CD8-positive, alpha-beta memory T cell (primary cell): ENCODE measurements around the gene TBC1D9. TPM values are rescaled to one million over a fixed set of nuclear protein-coding genes. Genes with fewer than 3 reads are reported as not detected.
A peak's percentile ranks its signal among the peaks of the same experiment; 100 is the strongest.

Experiments
- CTCF ChIA-PET: fragments of 350-600 bp; sonication (Branson Sonifier 250); formaldehyde crosslinking; loops from one replicate; lab custom pipeline; 2021; ENCODE audit warnings: antibody characterized with exemption; lab: Charles Lee
- POLR2A ChIA-PET: fragments of 350-600 bp; sonication (Branson Sonifier 250); formaldehyde crosslinking; loops from one replicate; lab custom pipeline; 2021; ENCODE audit warnings: antibody characterized with exemption; lab: Charles Lee
- DNase-seq, 5 donors: peaks; one replicate each; pipeline versions ENCODE4 v3.0.0 to v3.0.0-alpha.2; 2020 to 2022; ENCODE audit warnings: mixed read lengths in 1 of 5
- H3K27ac ChIP-seq: one replicate; pipeline ENCODE4 v1.7.0; 2013; ENCODE audit warnings: low read depth, mild to moderate bottlenecking, low read length, moderate library complexity
- H3K27me3 ChIP-seq: 2 replicates; pipeline ENCODE4 v1.7.0; 2013; ENCODE audit warnings: low read length, mild to moderate bottlenecking; ENCODE audit not compliant: insufficient read depth, poor library complexity, severe bottlenecking
- H3K36me3 ChIP-seq: 2 replicates; pipeline ENCODE4 v1.7.0; 2013; ENCODE audit warnings: mild to moderate bottlenecking, low read length, moderate library complexity; ENCODE audit not compliant: insufficient read depth
- H3K4me1 ChIP-seq: 2 replicates; pipeline ENCODE4 v1.7.0; 2013; ENCODE audit warnings: mild to moderate bottlenecking, low read length, moderate library complexity; ENCODE audit not compliant: insufficient read depth
- H3K4me3 ChIP-seq: 2 replicates; pipeline ENCODE4 v1.7.0; 2013; ENCODE audit warnings: mild to moderate bottlenecking, low read length
- H3K9me3 ChIP-seq: 2 replicates; pipeline ENCODE4 v1.7.0; 2013; ENCODE audit warnings: mild to moderate bottlenecking, low read length
- H3K27ac Mint-ChIP-seq, 8 donors: one replicate each; pipeline ENCODE4 v1.8.0; 2020 to 2021; ENCODE audit warnings: mixed read lengths in 8 of 8, mild to moderate bottlenecking in 6 of 8, inconsistent platforms in 3 of 8, moderate library complexity in 3 of 8
- H3K27me3 Mint-ChIP-seq, 2 donors: one replicate each; pipeline ENCODE4 v1.8.0; 2020 to 2021; ENCODE audit warnings: mixed read lengths in 2 of 2, mild to moderate bottlenecking in 1 of 2, moderate library complexity in 1 of 2
- H3K36me3 Mint-ChIP-seq, 3 donors: one replicate each; pipeline ENCODE4 v1.8.0; 2020 to 2021; ENCODE audit warnings: mixed read lengths in 3 of 3, inconsistent platforms in 1 of 3, mild to moderate bottlenecking in 1 of 3
- H3K4me1 Mint-ChIP-seq, 3 donors: one replicate each; pipeline ENCODE4 v1.8.0; 2020 to 2021; ENCODE audit warnings: mixed read lengths in 3 of 3, inconsistent platforms in 1 of 3, mild to moderate bottlenecking in 1 of 3
- H3K4me3 Mint-ChIP-seq, 7 donors: one replicate each; pipeline ENCODE4 v1.8.0; 2020 to 2021; ENCODE audit warnings: mixed read lengths in 7 of 7, mild to moderate bottlenecking in 6 of 7, moderate library complexity in 4 of 7, inconsistent platforms in 2 of 7
- H3K9me3 Mint-ChIP-seq, 5 donors: one replicate each; pipeline ENCODE4 v1.8.0; 2020 to 2022; ENCODE audit warnings: mixed read lengths in 5 of 5, mild to moderate bottlenecking in 3 of 5, moderate library complexity in 2 of 5, inconsistent platforms in 1 of 5
- polyA plus RNA-seq: library from polyadenylated mRNA; unstranded; fragments of 300-500 nt; fragmentation: Illumina TruSeq; gene quantifications from one replicate; pipeline ENCODE4 v1.2.3, GENCODE V29; 2021
- total RNA-seq, 2 experiments: library from RNA; stranded (reverse); gene quantifications; one replicate each; pipeline ENCODE4 v1.2.3, GENCODE V29; 2021

TBC1D9 gene
- total and polyA plus RNA-seq, 3 experiments from 2014 or later, result 0.13 to 0.46 TPM; not detected in 1

DNA sequence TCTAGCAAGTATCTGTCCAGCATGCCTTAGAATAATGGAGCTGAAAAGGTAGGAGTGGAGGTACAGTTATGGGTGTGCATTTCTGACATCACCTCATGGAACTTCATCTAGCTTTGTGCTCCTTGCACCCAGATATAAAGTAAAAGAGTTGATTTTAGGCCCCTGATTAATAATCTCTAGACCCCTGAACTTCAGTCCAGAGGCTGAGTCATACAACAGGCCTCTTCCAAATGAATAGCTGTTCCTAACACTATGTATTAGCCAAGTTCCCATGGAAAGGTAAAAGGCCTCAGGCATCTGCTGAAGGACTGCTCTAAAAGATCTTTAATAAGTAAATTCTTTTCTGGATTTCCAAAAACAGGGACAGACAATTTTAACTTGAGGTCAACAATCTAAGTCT, 16.2 kb downstream of the TBC1D9 start:
- peak overlapping the region in 1 of 8 donors; percentile 47 for H3K27ac Mint-ChIP-seq
- H3K9me3 Mint-ChIP-seq, result peaks cover 0 to 4% (median 0%) of the 10 kb centered on the region in 5 donors
- H3K4me3 Mint-ChIP-seq, result no peak overlapping the region
- Histone ChIP-seq H3K27ac (no peak overlapping the region), H3K9me3 (no peaks in the 10 kb centered on the region), H3K27me3 (no peaks in the 10 kb centered on the region), H3K4me1 (no peaks in the 10 kb centered on the region), H3K36me3 (no peaks in the 10 kb centered on the region), H3K4me3 (no peak overlapping the region)
- ChIA-PET POLR2A (no interaction called here), CTCF (no interaction called here)
- H3K4me1 Mint-ChIP-seq, result no peaks in the 10 kb centered on the region
- H3K36me3 Mint-ChIP-seq, result no peaks in the 10 kb centered on the region
- DNase-seq, result no peak
- peaks cover 5 to 23% of the 10 kb centered on the region in 2 donors for H3K27me3 Mint-ChIP-seq

DNA sequence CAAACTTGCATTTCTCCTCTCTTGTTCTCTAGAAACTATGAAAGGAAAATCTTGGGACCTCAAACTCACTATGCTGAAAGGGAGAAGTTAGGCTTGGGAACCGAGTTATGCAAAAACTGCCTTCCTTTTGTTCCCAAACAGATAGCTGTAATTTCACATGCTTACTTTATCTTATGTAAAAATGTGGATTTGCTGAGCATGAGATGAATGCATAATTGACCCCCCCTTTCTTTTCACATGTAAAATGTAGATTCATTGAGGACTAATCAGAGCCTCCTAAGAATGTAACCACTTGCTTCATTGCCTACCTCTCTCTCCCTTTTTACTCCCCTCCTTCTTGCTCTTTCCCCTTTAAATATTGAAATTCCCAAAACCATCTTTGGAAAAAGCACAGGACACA, 18.0 kb downstream of the TBC1D9 start:
- H3K27me3 Mint-ChIP-seq, result peaks cover 6 to 14% of the 10 kb centered on the region in 2 donors
- H3K27ac Mint-ChIP-seq, result no peak overlapping the region
- H3K4me1 Mint-ChIP-seq, result no peaks in the 10 kb centered on the region
- peaks cover 0 to 3% (median 0%) of the 10 kb centered on the region in 5 donors for H3K9me3 Mint-ChIP-seq
- CTCF ChIA-PET, result no interaction called here
- H3K36me3 Mint-ChIP-seq, result no peaks in the 10 kb centered on the region
- no peak overlapping the region for H3K4me3 ChIP-seq
- POLR2A ChIA-PET, result no interaction called here
- H3K27ac ChIP-seq, result no peak overlapping the region
- H3K36me3 ChIP-seq, result no peaks in the 10 kb centered on the region
- DNase-seq, result no peak
- no peak overlapping the region for H3K4me3 Mint-ChIP-seq
- H3K9me3 ChIP-seq, result no peaks in the 10 kb centered on the region
- no peaks in the 10 kb centered on the region for H3K4me1 ChIP-seq
- H3K27me3 ChIP-seq, result no peaks in the 10 kb centered on the region

DNA sequence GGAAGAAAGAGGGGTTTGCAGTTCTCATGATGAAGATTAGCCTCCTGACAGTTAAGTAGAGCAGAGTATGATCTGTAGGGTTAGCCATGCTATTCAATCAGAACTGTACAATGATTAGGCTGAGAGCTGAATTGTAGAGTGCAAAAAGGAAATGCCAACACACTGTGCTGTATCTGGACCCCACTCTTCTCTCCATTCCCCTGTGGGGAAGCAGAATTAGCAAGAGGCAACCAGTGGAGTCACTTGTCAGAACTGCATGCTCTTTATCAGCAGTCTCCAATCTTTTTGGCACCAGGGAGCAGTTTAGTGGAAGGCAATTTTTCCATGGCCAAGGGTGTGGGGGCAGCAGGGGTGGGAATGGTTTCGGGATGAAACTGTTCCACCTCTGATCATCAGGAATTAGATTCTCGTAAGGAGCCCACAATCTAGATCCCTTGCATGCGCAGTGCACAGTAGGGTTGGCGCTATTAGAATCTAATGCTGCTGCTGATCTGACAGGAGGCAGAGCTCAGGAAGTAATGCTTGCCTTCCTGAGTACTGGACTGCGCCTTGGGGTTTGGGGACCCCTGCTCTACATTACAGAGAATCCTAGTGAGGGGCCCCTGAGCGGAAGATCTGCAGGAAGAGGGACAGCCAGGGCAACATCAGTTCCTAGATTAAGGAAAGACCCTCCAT, 19.4 kb downstream of the TBC1D9 start:
- no peak for DNase-seq
- CTCF ChIA-PET, result no interaction called here
- H3K9me3 Mint-ChIP-seq, result peaks cover 0 to 2% (median 0%) of the 10 kb centered on the region in 5 donors
- H3K27ac Mint-ChIP-seq, result no peak overlapping the region
- H3K9me3 ChIP-seq, result no peaks in the 10 kb centered on the region
- H3K27me3 Mint-ChIP-seq, result peaks cover 5 to 10% of the 10 kb centered on the region in 2 donors
- no peaks in the 10 kb centered on the region for H3K36me3 ChIP-seq
- no peak overlapping the region for H3K4me3 ChIP-seq
- H3K4me1 Mint-ChIP-seq, result no peaks in the 10 kb centered on the region
- H3K27me3 ChIP-seq, result no peaks in the 10 kb centered on the region
- no peak overlapping the region for H3K27ac ChIP-seq
- POLR2A ChIA-PET, result no interaction called here
- H3K4me1 ChIP-seq, result no peaks in the 10 kb centered on the region
- no peaks in the 10 kb centered on the region for H3K36me3 Mint-ChIP-seq
- no peak overlapping the region for H3K4me3 Mint-ChIP-seq

DNA sequence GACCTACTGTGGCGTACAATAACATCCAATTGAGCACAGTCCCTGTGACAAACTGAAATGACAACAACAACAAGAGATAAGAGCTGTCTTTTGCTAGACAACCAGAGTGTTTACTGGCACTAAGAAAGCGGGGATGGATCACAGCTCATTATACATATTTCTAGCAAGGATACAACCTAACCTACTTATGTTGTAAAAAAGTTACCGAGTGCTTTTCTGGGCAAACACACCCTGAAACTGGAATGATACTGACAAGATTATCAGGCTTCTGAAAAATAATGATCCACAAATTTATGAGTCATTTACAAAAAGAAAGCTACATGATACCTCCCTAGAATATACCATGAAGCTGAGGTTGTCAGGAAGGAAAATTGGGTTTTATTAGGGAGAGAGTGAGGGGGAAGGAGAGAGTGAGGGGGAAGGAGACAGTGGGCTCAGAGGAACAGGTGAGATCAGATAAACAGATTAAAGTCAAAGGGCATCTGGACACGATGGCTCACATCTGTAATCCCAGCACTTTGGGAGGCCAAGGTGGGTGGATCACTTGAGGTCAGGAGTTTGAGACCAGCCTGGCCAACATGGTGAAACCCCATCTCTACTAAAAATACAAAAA, 20.3 kb downstream of the TBC1D9 start:
- POLR2A ChIA-PET, result no interaction called here

DNA sequence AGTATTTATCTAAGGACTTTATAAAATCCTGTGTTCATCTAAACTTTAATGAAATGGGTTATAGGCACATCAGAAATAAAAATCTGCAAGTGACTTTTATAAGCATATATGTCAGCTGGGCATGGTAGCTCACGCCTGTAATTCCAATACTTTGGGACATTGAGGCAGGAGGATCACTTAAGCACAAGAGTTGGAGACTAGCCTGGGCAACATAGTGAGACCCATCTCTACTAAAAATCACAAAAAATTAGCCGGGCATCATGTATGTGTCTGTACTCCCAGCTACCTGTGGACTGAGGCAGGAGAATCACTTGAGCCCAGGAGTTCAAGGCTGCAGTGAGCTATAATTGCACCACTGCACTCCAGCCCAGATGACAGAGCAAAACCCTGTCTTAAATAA, 20.9 kb downstream of the TBC1D9 start:
- CTCF ChIA-PET, result no interaction called here
- H3K27ac ChIP-seq, result no peak overlapping the region
- H3K27me3 ChIP-seq, result no peaks in the 10 kb centered on the region
- H3K27me3 Mint-ChIP-seq, result peaks cover 4 to 7% of the 10 kb centered on the region in 2 donors
- no peak overlapping the region for H3K4me3 ChIP-seq
- no peaks in the 10 kb centered on the region for H3K4me1 Mint-ChIP-seq
- peaks cover 0 to 2% (median 0%) of the 10 kb centered on the region in 5 donors for H3K9me3 Mint-ChIP-seq
- no peak for DNase-seq
- H3K4me1 ChIP-seq, result no peaks in the 10 kb centered on the region
- no peaks in the 10 kb centered on the region for H3K36me3 Mint-ChIP-seq
- no peaks in the 10 kb centered on the region for H3K9me3 ChIP-seq
- H3K27ac Mint-ChIP-seq, result no peak overlapping the region
- no peaks in the 10 kb centered on the region for H3K36me3 ChIP-seq
- H3K4me3 Mint-ChIP-seq, result no peak overlapping the region
- POLR2A ChIA-PET, result no interaction called here

More for the DNA sequence above, 20.3 kb downstream of the TBC1D9 start:
- H3K9me3 Mint-ChIP-seq, result peaks cover 0 to 2% (median 0%) of the 10 kb centered on the region in 5 donors
- Histone ChIP-seq H3K4me3 (no peak overlapping the region), H3K27ac (no peak overlapping the region), H3K4me1 (no peaks in the 10 kb centered on the region), H3K36me3 (no peaks in the 10 kb centered on the region), H3K27me3 (no peaks in the 10 kb centered on the region), H3K9me3 (no peaks in the 10 kb centered on the region)
- no peak overlapping the region for H3K4me3 Mint-ChIP-seq
- no peaks in the 10 kb centered on the region for H3K36me3 Mint-ChIP-seq
- peaks cover 4 to 7% of the 10 kb centered on the region in 2 donors for H3K27me3 Mint-ChIP-seq
- CTCF ChIA-PET, result no interaction called here
- DNase-seq, result no peak
- no peaks in the 10 kb centered on the region for H3K4me1 Mint-ChIP-seq
- no peak overlapping the region for H3K27ac Mint-ChIP-seq

DNA sequence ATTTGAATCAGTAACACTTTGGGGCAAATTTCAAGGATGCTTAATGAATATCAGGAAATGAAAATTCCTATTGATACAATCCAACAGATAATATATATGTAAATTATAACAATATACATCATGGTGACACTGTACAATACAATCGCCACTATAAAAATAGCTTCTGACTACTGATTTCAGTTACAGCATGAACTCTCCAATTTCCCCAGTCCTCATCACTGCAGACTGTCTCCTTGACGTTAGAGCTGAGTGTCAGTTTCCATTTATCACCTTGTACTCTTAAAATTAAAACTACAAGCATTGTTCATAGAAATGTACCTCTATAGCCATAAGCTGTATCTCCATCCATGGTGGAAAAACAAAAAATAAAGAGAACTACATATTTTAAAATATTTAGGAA, 23.4 kb downstream of the TBC1D9 start:
- CTCF ChIA-PET, result no interaction called here
- Histone ChIP-seq H3K4me1 (no peaks in the 10 kb centered on the region), H3K4me3 (no peak overlapping the region), H3K27ac (no peak overlapping the region), H3K9me3 (no peaks in the 10 kb centered on the region), H3K27me3 (no peaks in the 10 kb centered on the region), H3K36me3 (no peaks in the 10 kb centered on the region)
- Mint-ChIP-seq H3K4me1 (no peaks in the 10 kb centered on the region), H3K27me3 (peaks cover 1 to 11% of the 10 kb centered on the region in 2 donors), H3K4me3 (no peak overlapping the region), H3K27ac (no peak overlapping the region), H3K9me3 (peaks cover 0 to 2% (median 0%) of the 10 kb centered on the region in 5 donors), H3K36me3 (no peaks in the 10 kb centered on the region)
- POLR2A ChIA-PET, result no interaction called here
- no peak for DNase-seq

DNA sequence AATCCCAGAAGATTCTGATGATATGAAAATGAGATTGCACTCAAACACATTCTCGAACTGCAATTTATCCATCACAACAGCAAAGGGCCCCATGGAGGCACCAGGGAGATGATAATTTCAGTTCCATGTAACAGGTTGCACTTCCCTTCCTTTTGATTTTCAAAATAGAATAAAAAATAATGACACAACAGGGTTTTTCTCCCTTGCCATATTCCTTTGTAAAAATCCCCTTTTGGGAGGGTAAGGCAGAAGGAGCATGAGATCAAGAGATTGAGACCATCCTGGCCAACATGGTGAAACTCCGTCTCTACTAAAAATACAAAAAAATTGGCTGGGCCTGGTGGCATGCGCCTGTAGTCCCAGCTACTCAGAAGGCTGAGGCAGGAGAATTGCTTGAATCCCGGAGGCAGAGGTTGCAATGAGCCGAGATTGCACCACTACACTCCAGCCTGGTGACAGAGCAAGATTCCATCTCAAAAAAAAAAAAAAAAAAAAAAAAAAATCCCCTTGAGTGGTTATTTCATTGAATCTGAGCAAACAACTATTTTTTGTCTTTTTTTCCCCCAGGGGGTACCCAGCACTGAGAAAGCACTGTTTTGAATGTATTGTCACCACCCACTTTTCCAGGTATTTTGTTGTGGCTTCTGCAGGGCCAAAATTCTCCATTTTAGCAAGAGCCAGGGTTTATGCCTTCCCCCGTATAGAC, 26.7 kb downstream of the TBC1D9 start:
- Mint-ChIP-seq H3K27ac (no peak overlapping the region), H3K36me3 (no peaks in the 10 kb centered on the region), H3K9me3 (peaks cover 0 to 2% (median 0%) of the 10 kb centered on the region in 5 donors), H3K4me1 (no peaks in the 10 kb centered on the region), H3K27me3 (peaks cover 1 to 15% of the 10 kb centered on the region in 2 donors), H3K4me3 (no peak overlapping the region)
- H3K27ac ChIP-seq, result no peak overlapping the region
- ChIA-PET POLR2A (no interaction called here), CTCF (no interaction called here)
- H3K9me3 ChIP-seq, result no peaks in the 10 kb centered on the region
- H3K36me3 ChIP-seq, result no peaks in the 10 kb centered on the region
- H3K4me1 ChIP-seq, result no peaks in the 10 kb centered on the region
- no peaks in the 10 kb centered on the region for H3K27me3 ChIP-seq
- H3K4me3 ChIP-seq, result no peak overlapping the region
- no peak for DNase-seq
